Measurements from ENCODE around the gene GALNT1. TPM values are rescaled to one million over a fixed set of nuclear protein-coding genes. Genes with fewer than 3 reads are reported as not detected.

Gene GALNT1
- total and polyA plus RNA-seq, 11 donors, result 9.6 to 69.0 (median 42.7) TPM

GRCh38 chr18:35691625-35692024 is 110.1 kb downstream of the GALNT1 start:
- Histone ChIP-seq H3K27ac (no peak overlapping the region), H3K4me1 (peaks cover 0 to 18% (median 12%) of the 10 kb centered on the region in 12 donors), H3K36me3 (peaks cover 0 to 64% (median 38%) of the 10 kb centered on the region in 9 donors), H3K4me3 (no peak overlapping the region), H3K9me3 (no peaks in the 10 kb centered on the region), H3K27me3 (no peaks in the 10 kb centered on the region)
- TF ChIP-seq CTCF (IDR thresholded peaks at IDR 0.05) (no peak), POLR2A (IDR thresholded peaks at IDR 0.05) (no peak)
- 92 to 95% (median 95%) methylated on average over 4 of the region's 4 CpGs for WGBS, 4 donors
- no peak for ATAC-seq
- intact Hi-C loops (cut with DNase I), result loop anchor here in 1 of 10 donors (10.0 kb wide), 1 partner anchor 287 kb away; no protein-coding TSS in a partner anchor
- no peak for DNase-seq

- Histone ChIP-seq H3K27me3 (no peaks in the 10 kb centered on the region), H3K27ac (no peak overlapping the region), H3K4me3 (no peak overlapping the region), H3K9me3 (no peaks in the 10 kb centered on the region), H3K4me1 (peaks cover 0 to 18% (median 12%) of the 10 kb centered on the region in 12 donors), H3K36me3 (peaks cover 0 to 53% (median 33%) of the 10 kb centered on the region in 9 donors)
- ATAC-seq (no peak), DNase-seq (no peak)
- 88 to 92% (median 90%) methylated on average over 3 of the region's 3 CpGs for WGBS, 4 donors
- intact Hi-C loops (cut with DNase I), result loop anchor here in 1 of 10 donors (10.0 kb wide), 1 partner anchor 288 kb away; no protein-coding TSS in a partner anchor
- no peak for TF ChIP-seq CTCF (IDR thresholded peaks at IDR 0.05)
- TF ChIP-seq POLR2A (IDR thresholded peaks at IDR 0.05), result no peak
These were observed 111.3 kb downstream of the GALNT1 start for GRCh38 chr18:35692866-35693265.

GRCh38 chr18:35693829-35694228 is 112.3 kb downstream of the GALNT1 start:
- H3K4me3 ChIP-seq, result no peak overlapping the region
- no peak overlapping the region for H3K27ac ChIP-seq
- intact Hi-C loops (cut with DNase I), result loop anchor here in 1 of 10 donors (10.0 kb wide), 1 partner anchor 289 kb away; no protein-coding TSS in a partner anchor
- no peak for DNase-seq
- no peaks in the 10 kb centered on the region for H3K27me3 ChIP-seq
- H3K4me1 ChIP-seq, result peaks cover 0 to 18% (median 12%) of the 10 kb centered on the region in 12 donors
- no peaks in the 10 kb centered on the region for H3K9me3 ChIP-seq
- TF ChIP-seq CTCF (IDR thresholded peaks at IDR 0.05), result no peak
- no peak for TF ChIP-seq POLR2A (IDR thresholded peaks at IDR 0.05)
- peaks cover 0 to 49% (median 37%) of the 10 kb centered on the region in 9 donors for H3K36me3 ChIP-seq
- no peak for ATAC-seq
- WGBS, 4 donors, result 85 to 95% (median 87%) methylated on average over 4 of the region's 4 CpGs

GRCh38 chr18:35694808-35695207 is 113.3 kb downstream of the GALNT1 start:
- Histone ChIP-seq H3K4me1 (peaks cover 0 to 18% (median 12%) of the 10 kb centered on the region in 12 donors), H3K9me3 (no peaks in the 10 kb centered on the region), H3K27ac (peak overlapping the region in 6 of 12 donors; percentile 22 to 72 (median 53)), H3K27me3 (no peaks in the 10 kb centered on the region), H3K4me3 (no peak overlapping the region), H3K36me3 (peaks cover 0 to 49% (median 33%) of the 10 kb centered on the region in 9 donors)
- no peak for ATAC-seq
- TF ChIP-seq CTCF (IDR thresholded peaks at IDR 0.05), result no peak
- no peak for TF ChIP-seq POLR2A (IDR thresholded peaks at IDR 0.05)
- DNase-seq, result no peak
- WGBS, 4 donors, result 91 to 94% (median 93%) methylated on average over 2 of the region's 2 CpGs
- intact Hi-C loops (cut with DNase I), result loop anchor here in 1 of 10 donors (10.0 kb wide), 1 partner anchor 290 kb away; no protein-coding TSS in a partner anchor
